ENCODE results near the gene OR6K2. TPM values are rescaled to one million over a fixed set of nuclear protein-coding genes. Genes with fewer than 3 reads are reported as not detected.

Gene OR6K2
- polyA plus RNA-seq, 1 experiment, result not detected

DNA sequence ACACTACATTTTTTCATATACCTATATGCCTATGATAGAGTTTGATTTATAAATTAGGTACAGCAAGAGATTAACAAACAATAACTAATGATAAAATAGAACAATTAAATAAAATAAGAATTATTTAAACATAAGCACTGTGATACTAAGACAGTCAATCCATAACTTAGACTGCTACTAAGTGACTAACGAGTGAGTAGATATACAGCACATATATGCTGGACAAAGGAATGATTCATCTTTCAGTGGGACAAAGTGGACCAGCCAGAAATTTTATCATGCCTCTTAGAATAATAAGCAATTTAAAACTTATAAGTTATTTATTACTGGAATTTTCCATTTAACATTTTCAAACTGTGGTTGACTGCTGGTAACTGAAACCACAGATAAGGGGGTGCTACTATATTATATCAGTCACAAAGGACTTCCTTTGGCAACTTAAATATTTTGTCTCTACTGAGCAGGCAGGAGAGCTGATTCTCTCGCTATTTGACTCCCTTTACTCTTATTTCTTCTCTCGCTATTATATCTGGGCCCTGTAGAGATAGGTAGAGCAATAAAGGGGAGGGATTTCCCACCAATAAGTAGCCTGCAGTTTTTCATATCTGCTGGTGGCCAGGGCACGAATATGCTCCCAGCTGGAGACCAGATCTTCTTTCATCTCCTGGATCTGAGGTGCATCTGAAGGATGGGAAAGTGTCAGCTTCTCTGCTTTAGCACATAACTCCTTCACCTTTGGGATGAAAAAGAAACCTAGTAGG is 24.7 kb downstream of the OR6K2 start:
- Histone ChIP-seq H3K27me3 (ENCODE audit: control insufficient read depth, insufficient read depth, low read length) (no peaks in the 10 kb centered on the region), H3K4me3 (ENCODE audit: low read depth, low read length) (no peak overlapping the region), H3K9me3 (ENCODE audit: control insufficient read depth, insufficient read depth, low read length) (no peaks in the 10 kb centered on the region), H3K27ac (ENCODE audit: low read depth, low read length) (no peak overlapping the region)
- ChIA-PET POLR2A (no interaction called here), CTCF (no interaction called here)
- no peak for TF ChIP-seq CTCF (IDR thresholded peaks at IDR 0.05; ENCODE audit: low read depth, low read length)
- no peak for DNase-seq (ENCODE audit: low read depth, low spot score)

GRCh38 chr1:158674302-158674701 is 26.1 kb downstream of the OR6K2 start:
- no peak overlapping the region for H3K27ac ChIP-seq (ENCODE audit: low read depth, low read length)
- no peaks in the 10 kb centered on the region for H3K9me3 ChIP-seq (ENCODE audit: control insufficient read depth, insufficient read depth, low read length)
- no peak for TF ChIP-seq CTCF (IDR thresholded peaks at IDR 0.05; ENCODE audit: low read depth, low read length)
- CTCF ChIA-PET, result no interaction called here
- DNase-seq (ENCODE audit: low read depth, low spot score), result no peak
- H3K4me3 ChIP-seq (ENCODE audit: low read depth, low read length), result no peak overlapping the region
- H3K27me3 ChIP-seq (ENCODE audit: control insufficient read depth, insufficient read depth, low read length), result no peaks in the 10 kb centered on the region
- POLR2A ChIA-PET, result no interaction called here

DNA sequence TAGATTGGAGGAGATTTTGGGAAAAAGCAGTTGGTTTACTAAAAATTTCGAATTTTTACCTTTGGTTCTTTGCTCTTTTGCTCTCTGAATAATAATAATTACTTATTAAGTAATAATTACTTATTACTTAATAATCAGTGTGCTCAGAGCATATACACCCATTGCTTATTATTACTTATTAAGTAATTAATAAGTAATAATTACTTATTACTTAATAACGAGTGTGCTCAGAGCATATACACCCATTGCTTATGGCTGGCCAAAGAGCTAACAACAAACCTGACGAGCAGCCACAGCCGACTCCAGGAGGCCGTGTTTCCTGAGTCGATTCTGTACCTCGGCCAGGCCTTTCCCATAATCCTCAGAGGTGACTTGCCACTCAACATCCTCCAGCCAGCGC is 34.4 kb downstream of the OR6K2 start:
- no peaks in the 10 kb centered on the region for H3K9me3 ChIP-seq (ENCODE audit: control insufficient read depth, insufficient read depth, low read length)
- ChIA-PET CTCF (no interaction called here), POLR2A (no interaction called here)
- H3K27ac ChIP-seq (ENCODE audit: low read depth, low read length), result no peak overlapping the region
- no peak overlapping the region for H3K4me3 ChIP-seq (ENCODE audit: low read depth, low read length)
- TF ChIP-seq CTCF (IDR thresholded peaks at IDR 0.05; ENCODE audit: low read depth, low read length), result no peak
- no peak for DNase-seq (ENCODE audit: low read depth, low spot score)
- no peaks in the 10 kb centered on the region for H3K27me3 ChIP-seq (ENCODE audit: control insufficient read depth, insufficient read depth, low read length)

- Histone ChIP-seq H3K4me3 (ENCODE audit: low read depth, low read length) (no peak overlapping the region), H3K9me3 (ENCODE audit: control insufficient read depth, insufficient read depth, low read length) (no peaks in the 10 kb centered on the region), H3K27me3 (ENCODE audit: control insufficient read depth, insufficient read depth, low read length) (no peaks in the 10 kb centered on the region), H3K27ac (ENCODE audit: low read depth, low read length) (no peak overlapping the region)
- POLR2A ChIA-PET, result no interaction called here
- TF ChIP-seq CTCF (IDR thresholded peaks at IDR 0.05; ENCODE audit: low read depth, low read length), result no peak
- no peak for DNase-seq (ENCODE audit: low read depth, low spot score)
- CTCF ChIA-PET, result no interaction called here
Observed at GRCh38 chr1:158654571-158654970, 45.9 kb downstream of the OR6K2 start.

DNA sequence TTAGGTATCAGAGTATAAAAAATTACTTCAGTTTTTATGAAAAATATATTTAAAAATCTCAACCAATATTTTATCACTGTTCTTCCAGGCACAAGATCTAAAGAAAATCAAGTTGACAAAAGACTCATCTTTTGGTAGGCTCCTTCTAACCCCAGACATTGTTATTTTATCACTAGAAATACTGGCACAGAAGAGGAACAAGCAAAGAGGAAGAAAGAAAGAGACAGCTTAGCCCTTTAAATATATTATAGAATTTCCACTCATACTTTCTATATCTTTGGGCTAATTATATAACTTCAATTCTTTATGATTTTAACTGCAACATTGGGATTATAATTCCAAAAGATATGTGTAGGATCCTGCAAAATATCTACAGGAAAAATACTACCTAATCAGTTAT is 46.4 kb downstream of the OR6K2 start:
- H3K27ac ChIP-seq (ENCODE audit: low read depth, low read length), result no peak overlapping the region
- no peak for TF ChIP-seq CTCF (IDR thresholded peaks at IDR 0.05; ENCODE audit: low read depth, low read length)
- ChIA-PET POLR2A (no interaction called here), CTCF (no interaction called here)
- no peak overlapping the region for H3K4me3 ChIP-seq (ENCODE audit: low read depth, low read length)
- DNase-seq (ENCODE audit: low read depth, low spot score), result no peak
- H3K9me3 ChIP-seq (ENCODE audit: control insufficient read depth, insufficient read depth, low read length), result no peaks in the 10 kb centered on the region
- H3K27me3 ChIP-seq (ENCODE audit: control insufficient read depth, insufficient read depth, low read length), result no peaks in the 10 kb centered on the region
